GM18867 (cell line): ENCODE measurements around the gene ARHGAP29.

Experiments
- ATAC-seq: cut with Tn5 transposase; IDR thresholded peaks from one replicate; pipeline ENCODE4 v1.9.1; 2021; ENCODE audit warnings: mild to moderate bottlenecking, moderate library complexity; ENCODE audit not compliant: unreplicated experiment

Gene ARHGAP29, protein sequence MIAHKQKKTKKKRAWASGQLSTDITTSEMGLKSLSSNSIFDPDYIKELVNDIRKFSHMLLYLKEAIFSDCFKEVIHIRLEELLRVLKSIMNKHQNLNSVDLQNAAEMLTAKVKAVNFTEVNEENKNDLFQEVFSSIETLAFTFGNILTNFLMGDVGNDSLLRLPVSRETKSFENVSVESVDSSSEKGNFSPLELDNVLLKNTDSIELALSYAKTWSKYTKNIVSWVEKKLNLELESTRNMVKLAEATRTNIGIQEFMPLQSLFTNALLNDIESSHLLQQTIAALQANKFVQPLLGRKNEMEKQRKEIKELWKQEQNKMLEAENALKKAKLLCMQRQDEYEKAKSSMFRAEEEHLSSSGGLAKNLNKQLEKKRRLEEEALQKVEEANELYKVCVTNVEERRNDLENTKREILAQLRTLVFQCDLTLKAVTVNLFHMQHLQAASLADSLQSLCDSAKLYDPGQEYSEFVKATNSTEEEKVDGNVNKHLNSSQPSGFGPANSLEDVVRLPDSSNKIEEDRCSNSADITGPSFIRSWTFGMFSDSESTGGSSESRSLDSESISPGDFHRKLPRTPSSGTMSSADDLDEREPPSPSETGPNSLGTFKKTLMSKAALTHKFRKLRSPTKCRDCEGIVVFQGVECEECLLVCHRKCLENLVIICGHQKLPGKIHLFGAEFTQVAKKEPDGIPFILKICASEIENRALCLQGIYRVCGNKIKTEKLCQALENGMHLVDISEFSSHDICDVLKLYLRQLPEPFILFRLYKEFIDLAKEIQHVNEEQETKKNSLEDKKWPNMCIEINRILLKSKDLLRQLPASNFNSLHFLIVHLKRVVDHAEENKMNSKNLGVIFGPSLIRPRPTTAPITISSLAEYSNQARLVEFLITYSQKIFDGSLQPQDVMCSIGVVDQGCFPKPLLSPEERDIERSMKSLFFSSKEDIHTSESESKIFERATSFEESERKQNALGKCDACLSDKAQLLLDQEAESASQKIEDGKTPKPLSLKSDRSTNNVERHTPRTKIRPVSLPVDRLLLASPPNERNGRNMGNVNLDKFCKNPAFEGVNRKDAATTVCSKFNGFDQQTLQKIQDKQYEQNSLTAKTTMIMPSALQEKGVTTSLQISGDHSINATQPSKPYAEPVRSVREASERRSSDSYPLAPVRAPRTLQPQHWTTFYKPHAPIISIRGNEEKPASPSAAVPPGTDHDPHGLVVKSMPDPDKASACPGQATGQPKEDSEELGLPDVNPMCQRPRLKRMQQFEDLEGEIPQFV

DNA sequence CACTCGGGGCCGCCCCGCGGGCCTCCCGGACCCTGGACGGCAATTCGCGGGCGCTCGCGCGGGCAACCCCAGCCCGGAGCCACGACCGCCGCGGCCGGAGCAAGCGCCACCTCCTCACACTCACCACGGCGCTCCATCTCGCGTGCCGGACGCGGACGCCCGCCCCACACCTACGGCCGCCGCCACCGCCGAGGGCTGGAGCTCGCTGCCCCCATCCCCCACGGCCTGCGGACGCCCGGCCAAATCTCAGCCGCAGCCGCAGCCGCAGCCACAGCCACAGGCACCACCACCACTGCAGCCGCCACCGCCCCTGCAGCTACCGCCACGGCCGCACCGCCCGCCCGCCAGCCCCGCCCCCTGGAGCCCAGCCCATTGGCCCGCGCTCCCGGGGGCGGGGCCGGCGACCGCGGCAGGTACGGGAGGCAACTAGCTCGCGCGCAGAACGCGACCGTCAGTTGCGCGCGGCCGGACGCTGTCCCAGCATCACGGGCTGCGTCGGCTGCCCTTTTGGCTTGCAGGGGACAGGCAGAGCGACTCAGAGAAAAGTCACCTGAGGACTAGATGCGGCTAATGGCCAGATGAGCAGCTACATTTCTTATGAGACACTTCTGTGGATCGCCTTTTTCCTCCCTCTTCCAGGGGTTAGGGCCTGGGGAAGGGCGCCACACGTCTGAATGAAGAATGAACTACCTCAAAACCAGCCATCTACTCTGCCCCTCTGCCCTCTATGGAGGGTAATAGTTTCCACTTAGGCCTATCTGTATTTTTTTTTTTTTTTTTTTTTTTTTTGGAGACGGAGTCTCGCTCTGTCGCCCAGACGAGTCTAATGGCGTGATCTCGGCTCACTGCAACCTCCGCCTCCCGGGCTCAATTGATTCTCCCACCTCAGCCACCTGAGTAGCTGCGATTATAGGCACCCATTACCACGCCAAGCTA is at the start of gene ARHGAP29:
TSS of gene ARHGAP29 (minus strand) at position 294 of the 936 bp plus-strand sequence. CDS start 5,973 bp downstream, outside the sequence.
- ATAC-seq: peak; percentile 94

- no peak for ATAC-seq
These were observed 49.6 kb upstream of the ARHGAP29 start for GRCh38 chr1:94286864-94287437.

DNA sequence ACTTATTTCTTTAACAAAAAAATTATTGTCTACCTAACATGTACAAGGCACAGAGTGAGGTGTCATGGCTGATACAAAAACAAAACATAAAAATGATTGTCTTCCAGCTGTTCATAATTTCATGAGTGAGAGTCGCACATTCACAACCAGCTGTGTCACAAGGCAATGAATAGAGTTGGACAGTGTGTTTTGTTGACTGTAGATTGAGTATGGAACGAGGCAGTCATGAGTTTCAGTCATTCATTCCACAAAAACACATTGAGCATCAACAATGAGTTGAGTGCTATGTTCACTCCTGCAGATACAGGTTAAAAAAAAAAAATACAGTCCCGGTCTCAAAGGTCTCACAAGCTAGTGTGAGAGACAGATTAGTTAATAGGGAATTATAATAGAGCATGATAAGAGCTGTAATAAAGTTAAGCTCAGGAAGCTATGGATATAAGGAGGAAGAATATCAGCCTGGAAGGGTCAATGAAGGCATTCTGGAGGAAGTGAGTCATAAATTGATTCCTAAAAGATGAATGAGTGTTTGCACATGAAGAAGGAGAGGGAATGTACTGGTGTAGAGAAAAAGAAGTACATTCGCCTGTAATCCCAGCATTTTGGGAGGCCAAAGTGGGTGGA is 47.8 kb upstream of the ARHGAP29 start:
- no peak for ATAC-seq

DNA sequence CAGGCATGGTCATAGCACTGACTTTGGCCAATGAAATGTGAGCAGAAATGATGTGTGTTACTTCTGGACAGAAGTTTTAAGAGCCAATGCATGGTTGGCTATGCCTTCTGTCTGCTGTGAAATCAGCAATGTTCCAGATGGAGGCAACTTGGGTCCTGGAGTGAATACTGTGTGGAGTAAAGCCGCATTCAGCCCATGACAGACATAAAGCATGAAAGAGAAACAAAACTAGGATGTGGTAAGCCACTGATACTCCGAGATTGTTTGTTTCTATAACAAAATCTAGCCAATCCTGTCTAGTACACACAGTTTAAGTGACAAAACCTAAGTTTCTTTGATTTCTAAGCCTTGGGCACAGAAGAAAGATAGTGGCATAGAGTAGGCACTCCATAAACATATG is 47.1 kb upstream of the ARHGAP29 start:
- ATAC-seq: peak; percentile 97

DNA sequence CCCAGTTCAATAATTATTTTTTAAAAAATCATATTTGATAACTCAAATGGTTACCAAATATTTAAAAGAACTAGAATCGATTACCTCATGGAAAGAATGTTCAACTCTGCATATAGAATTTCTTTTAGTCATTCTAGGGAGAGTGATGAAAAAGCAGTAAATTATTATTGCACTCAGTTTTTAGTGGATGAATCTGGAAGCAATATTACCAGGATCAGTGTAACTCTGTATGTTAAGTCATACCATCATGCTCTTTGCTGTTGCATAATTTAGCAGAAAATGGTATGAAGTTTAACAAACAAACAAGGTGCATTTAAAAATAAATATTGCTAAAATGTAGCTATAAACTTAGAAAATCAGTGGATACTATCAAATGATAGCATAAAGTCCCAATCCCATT is 46.1 kb upstream of the ARHGAP29 start:
- no peak for ATAC-seq

DNA sequence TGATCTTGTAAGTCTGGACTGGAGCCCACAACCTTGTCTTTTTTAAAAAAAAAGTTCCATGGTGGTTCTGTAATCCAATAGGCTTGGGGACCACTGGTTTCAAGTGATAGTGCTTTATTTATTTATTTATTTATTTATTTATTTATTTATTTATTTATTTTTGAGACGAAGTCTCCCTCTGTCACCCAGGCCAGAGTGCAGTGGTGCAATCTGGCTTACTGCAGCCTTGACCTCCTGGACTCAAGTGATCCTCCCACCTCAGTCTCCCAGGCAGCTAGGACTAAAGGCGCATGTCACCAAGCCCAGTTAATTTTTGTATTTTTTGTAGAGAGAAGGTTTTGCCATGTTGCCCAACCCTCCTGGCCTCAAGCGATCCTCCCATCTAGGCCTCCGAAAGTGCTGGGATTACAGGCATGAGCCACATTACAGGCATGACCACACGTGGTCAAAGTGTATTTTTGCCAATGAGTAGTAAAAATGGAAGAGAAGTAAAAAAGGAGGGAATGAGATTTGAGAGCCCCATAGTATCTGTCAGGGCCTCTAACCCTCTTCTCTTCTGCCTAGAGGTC is 44.8 kb upstream of the ARHGAP29 start:
- ATAC-seq: no peak

GRCh38 chr1:94281361-94282142 is 44.2 kb upstream of the ARHGAP29 start:
- ATAC-seq: no peak

DNA sequence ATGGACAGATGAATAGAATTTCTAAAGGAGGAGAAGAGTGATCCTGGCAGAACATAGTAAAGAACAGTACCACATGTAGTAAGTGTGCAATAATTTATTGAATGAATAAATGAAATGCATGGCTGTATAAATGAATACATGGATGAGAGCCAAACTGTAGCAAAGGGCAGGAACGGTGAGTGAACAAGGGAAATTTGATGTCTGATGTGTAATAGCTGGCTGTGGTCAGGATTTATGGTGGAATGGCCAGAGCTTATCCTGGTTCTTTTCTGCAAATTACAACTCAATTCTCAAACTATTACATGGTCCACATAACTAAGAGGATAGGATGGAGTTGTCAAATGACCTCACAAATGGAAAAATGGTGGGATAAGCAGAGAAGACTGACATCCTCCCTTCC is 43.2 kb upstream of the ARHGAP29 start:
- ATAC-seq: no peak

GRCh38 chr1:94279462-94279861 is 42.1 kb upstream of the ARHGAP29 start:
- ATAC-seq: no peak

- ATAC-seq: no peak
These were observed 41.7 kb upstream of the ARHGAP29 start for GRCh38 chr1:94279038-94279437.

DNA sequence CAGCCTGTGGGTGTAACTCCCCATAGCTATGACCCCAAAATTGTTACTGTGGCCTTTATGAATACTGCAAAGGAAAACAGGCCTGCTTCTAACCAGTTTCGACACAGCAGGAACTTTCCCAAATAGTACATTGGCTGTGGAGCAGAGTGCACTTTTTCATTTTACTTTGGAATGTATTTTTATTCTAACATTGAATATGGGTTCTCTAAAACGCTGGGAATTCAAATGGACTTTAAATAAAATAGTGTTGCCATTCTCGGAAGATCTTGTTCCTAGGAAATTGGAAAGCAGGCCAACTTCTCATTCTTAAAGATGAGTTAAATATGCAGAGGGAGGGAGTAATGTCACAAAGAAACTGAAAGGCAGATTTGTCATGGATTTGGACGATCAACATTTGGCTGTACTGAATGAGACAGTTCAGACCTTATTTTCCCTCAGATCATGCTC is 39.6 kb upstream of the ARHGAP29 start:
- no peak for ATAC-seq

- ATAC-seq: no peak
These were observed 37.7 kb upstream of the ARHGAP29 start for GRCh38 chr1:94275083-94275482.

DNA sequence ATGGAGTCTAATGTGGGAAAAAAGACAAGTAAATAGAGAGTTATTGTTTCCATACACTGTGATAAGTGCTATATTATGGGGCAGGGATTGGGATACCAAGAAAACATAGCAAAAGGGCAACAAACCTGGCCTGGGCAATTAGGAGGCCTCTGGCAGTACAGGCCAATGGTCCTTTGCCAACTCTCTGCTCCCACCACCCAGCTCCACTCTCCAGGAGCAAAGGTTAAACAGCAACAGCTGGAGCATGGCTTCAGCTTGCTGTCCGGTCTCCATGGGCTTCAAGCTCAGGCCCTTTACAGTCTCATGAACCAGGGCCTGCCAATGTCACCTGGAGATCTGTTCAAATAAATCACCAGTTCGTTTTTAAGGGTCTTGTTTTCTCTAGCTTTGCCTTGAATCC is 37.2 kb upstream of the ARHGAP29 start:
- ATAC-seq: no peak

- ATAC-seq: no peak
These were observed 35.7 kb upstream of the ARHGAP29 start for GRCh38 chr1:94273111-94273510.

DNA sequence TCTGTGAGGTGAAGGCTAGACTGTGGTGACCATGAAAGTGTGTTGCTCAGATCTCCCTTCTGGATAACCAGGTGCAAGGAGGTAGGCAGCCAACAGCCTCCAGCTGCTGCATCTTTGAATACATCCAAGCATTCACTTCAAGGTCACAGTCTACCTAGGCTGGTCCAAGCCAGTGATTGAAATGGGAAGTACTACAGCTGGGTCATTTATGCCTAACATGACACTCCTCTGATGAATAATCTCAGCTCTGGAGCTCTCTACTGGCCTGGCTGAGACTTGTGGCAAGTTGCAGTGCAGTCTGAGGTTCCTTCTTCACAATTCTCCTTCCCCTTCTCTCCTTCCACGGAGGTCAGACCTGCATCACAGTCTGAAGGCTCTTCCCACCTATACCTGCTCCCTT is 35.0 kb upstream of the ARHGAP29 start:
- no peak for ATAC-seq

DNA sequence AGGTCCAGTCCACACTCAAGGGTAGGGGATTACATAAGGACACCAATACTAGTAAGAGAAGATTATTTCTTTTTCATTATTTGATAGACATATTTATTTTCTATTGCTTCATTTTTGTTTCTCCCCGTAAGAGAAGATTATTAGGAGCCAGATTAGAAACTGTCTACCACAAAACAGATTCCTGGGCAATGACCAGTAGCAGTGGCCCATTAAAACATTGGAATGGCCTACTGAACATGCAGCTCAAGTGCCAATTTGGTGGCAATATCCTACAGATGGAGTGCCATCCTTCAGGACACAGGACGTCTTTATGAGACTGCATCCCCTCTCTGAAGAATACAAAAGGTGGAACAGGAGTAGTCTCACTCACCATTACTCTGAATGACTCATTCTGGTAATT is 34.0 kb upstream of the ARHGAP29 start:
- ATAC-seq: no peak

DNA sequence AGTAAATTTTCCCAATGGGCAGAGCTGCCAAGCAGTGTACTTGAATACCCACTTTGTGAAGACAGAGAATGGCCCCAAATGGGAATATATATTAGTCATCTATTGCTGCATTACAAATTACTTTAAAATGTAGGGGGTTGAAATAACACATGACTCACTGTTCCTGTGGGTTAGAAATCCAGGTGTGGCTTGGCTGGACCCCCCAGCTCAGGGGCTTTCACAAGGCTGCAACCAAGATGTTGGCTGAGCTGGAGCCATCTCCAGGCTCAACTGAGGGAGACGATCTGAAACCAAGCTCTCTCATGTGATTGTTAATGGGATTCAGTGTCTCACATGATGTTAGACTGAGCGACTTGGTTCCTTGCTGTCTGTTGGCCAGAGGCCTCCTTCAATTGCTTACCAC is 33.4 kb upstream of the ARHGAP29 start:
- ATAC-seq: no peak

DNA sequence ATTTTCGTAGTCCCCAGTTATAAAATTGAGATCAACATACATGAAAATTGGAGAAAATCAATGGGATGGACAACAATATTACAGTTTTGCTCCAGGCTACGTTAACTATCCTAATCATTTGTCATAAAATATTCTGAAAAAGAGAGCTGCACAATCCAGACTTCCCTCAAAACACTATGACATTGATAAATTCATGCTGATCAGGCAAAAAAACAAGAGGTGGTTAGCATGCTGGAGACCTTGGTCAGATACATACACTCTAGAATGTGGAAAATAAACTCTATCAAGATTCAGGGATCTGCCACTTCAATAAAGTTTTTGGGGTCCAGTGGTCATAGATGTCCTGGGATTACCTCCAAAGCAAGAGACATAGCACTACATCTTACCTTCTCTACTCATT is 32.5 kb upstream of the ARHGAP29 start:
- ATAC-seq: no peak
